Mesothelial cell of epicardium (in vitro differentiated cells): ENCODE data around the gene ATOSB. TPM values are rescaled to one million over a fixed set of nuclear protein-coding genes. Genes with fewer than 3 reads are reported as not detected.

Experiments used
- DNase-seq, 2 experiments: peaks; one replicate each; pipeline ENCODE4 v3.0.0; 2021; ENCODE audit warnings: low spot score in 2 of 2; ENCODE audit not compliant: unreplicated experiment in 2 of 2
- H3K27ac Mint-ChIP-seq: 2 replicates; pipeline ENCODE4 v1.8.0; 2021; ENCODE audit warnings: mixed read lengths
- H3K27me3 Mint-ChIP-seq: 2 replicates; pipeline ENCODE4 v1.8.0; 2021; ENCODE audit warnings: low read depth, mixed read lengths
- H3K36me3 Mint-ChIP-seq: 2 replicates; pipeline ENCODE4 v1.8.0; 2021; ENCODE audit warnings: mixed read lengths
- H3K4me1 Mint-ChIP-seq: 2 replicates; pipeline ENCODE4 v1.8.0; 2021; ENCODE audit warnings: mixed read lengths
- H3K4me3 Mint-ChIP-seq: 2 replicates; pipeline ENCODE4 v1.8.0; 2021; ENCODE audit warnings: mild to moderate bottlenecking, moderate library complexity, mixed read lengths
- H3K9me3 Mint-ChIP-seq: 2 replicates; pipeline ENCODE4 v1.8.0; 2021; ENCODE audit warnings: mixed read lengths
- CTCF ChIP-seq: fragments of 200-600 bp; sonication (generic); IDR thresholded peaks from one replicate; pipeline ENCODE4 v1.5.0; 2021; ENCODE audit warnings: antibody characterized with exemption; ENCODE audit not compliant: unreplicated experiment
- total RNA-seq: library from RNA; stranded (reverse); gene quantifications from 3 replicates; pipeline ENCODE4 v1.2.1, GENCODE V29; 2021

Gene ATOSB
- total RNA-seq, 1 donor from 2014 or later = 21.7 TPM

GRCh38 chr9:35116898-35117551, 1.4 kb upstream of the ATOSB start:
- Mint-ChIP-seq H3K9me3 (no peaks in the 10 kb centered on the region), H3K27ac (peak overlapping the region; percentile 93), H3K36me3 (peaks cover 4% of the 10 kb centered on the region), H3K4me3 (peak overlapping the region; percentile 95), H3K27me3 (no peaks in the 10 kb centered on the region), H3K4me1 (peaks cover 33% of the 10 kb centered on the region)
- peak; percentile 76 for TF ChIP-seq CTCF
- peak; percentile 78 to 87 for DNase-seq

- no peak for TF ChIP-seq CTCF
- Mint-ChIP-seq H3K4me3 (peak overlapping the region; percentile 95), H3K27me3 (no peaks in the 10 kb centered on the region), H3K9me3 (no peaks in the 10 kb centered on the region), H3K27ac (peak overlapping the region; percentile 93), H3K36me3 (peaks cover 4% of the 10 kb centered on the region), H3K4me1 (peaks cover 38% of the 10 kb centered on the region)
- DNase-seq = no peak
Measured at GRCh38 chr9:35116539-35116897, 856 bp upstream of the ATOSB start.

GRCh38 chr9:35114840-35115628, 628 bp downstream of the ATOSB start:
- peak overlapping the region; percentile 95 for H3K4me3 Mint-ChIP-seq
- H3K36me3 Mint-ChIP-seq = peaks cover 4% of the 10 kb centered on the region
- peaks cover 49% of the 10 kb centered on the region for H3K4me1 Mint-ChIP-seq
- H3K9me3 Mint-ChIP-seq = no peaks in the 10 kb centered on the region
- H3K27me3 Mint-ChIP-seq = no peaks in the 10 kb centered on the region
- TF ChIP-seq CTCF = no peak
- DNase-seq = no peak
- peak overlapping the region; percentile 93 for H3K27ac Mint-ChIP-seq

GRCh38 chr9:35114113-35114839, 1.4 kb downstream of the ATOSB start:
- peak overlapping the region; percentile 95 for H3K4me3 Mint-ChIP-seq
- H3K27me3 Mint-ChIP-seq = no peaks in the 10 kb centered on the region
- TF ChIP-seq CTCF = no peak
- no peaks in the 10 kb centered on the region for H3K9me3 Mint-ChIP-seq
- peak in 1 of 2 experiments; percentile 66 for DNase-seq
- H3K4me1 Mint-ChIP-seq = peaks cover 53% of the 10 kb centered on the region
- H3K36me3 Mint-ChIP-seq = peaks cover 4% of the 10 kb centered on the region
- H3K27ac Mint-ChIP-seq = peak overlapping the region; percentile 93

- peaks cover 53% of the 10 kb centered on the region for H3K4me1 Mint-ChIP-seq
- DNase-seq = no peak
Measured at GRCh38 chr9:35112257-35113020, 3.2 kb downstream of the ATOSB start.

More at GRCh38 chr9:35112257-35113020, 3.2 kb downstream of the ATOSB start:
- H3K27me3 Mint-ChIP-seq = no peaks in the 10 kb centered on the region
- H3K36me3 Mint-ChIP-seq = peaks cover 4% of the 10 kb centered on the region
- peak overlapping the region; percentile 88 for H3K27ac Mint-ChIP-seq
- no peaks in the 10 kb centered on the region for H3K9me3 Mint-ChIP-seq
- no peak for TF ChIP-seq CTCF
- peak overlapping the region; percentile 76 for H3K4me3 Mint-ChIP-seq
